Kidney epithelial cell (primary cell): ENCODE results near the gene TCAIM. TPM values are rescaled to one million over a fixed set of nuclear protein-coding genes. Genes with fewer than 3 reads are reported as not detected.

Source experiments
- DNase-seq: peaks from one replicate; pipeline ENCODE4 v3.0.0-alpha.2; 2010; ENCODE audit warnings: low read depth
- H3K27me3 ChIP-seq: 2 replicates; pipeline ENCODE4 v1.6.0; 2011; ENCODE audit warnings: low read length; ENCODE audit not compliant: control insufficient read depth, insufficient read depth
- H3K36me3 ChIP-seq: 2 replicates; pipeline ENCODE4 v1.5.1; 2011; ENCODE audit warnings: low read length; ENCODE audit not compliant: control insufficient read depth, insufficient read depth
- H3K4me3 ChIP-seq: 2 replicates; pipeline ENCODE4 v1.5.1; 2011; ENCODE audit warnings: low read depth, mild to moderate bottlenecking, control low read depth, low read length
- CTCF ChIP-seq: IDR thresholded peaks from 2 replicates; pipeline ENCODE4 v1.5.1; 2011; ENCODE audit warnings: mild to moderate bottlenecking, moderate library complexity, low read length, control low read depth, inconsistent platforms; ENCODE audit not compliant: insufficient read depth, poor library complexity, severe bottlenecking
- total RNA-seq: library from RNA; depleted of rRNA; stranded (reverse); fragments of >200 nt; gene quantifications from 2 replicates; pipeline ENCODE4 v1.2.3, GENCODE V29; 2015

The TCAIM gene
- total RNA-seq, 1 donor from 2014 or later, result 30.3 TPM

GRCh38 chr3:44419116-44419922 lies 80.8 kb downstream of the TCAIM start:
- TF ChIP-seq CTCF, result no peak
- Histone ChIP-seq H3K27me3 (no peaks in the 10 kb centered on the region), H3K4me3 (no peak overlapping the region), H3K36me3 (no peaks in the 10 kb centered on the region)
- no peak for DNase-seq

- Histone ChIP-seq H3K4me3 (no peak overlapping the region), H3K27me3 (no peaks in the 10 kb centered on the region)
- DNase-seq, result no peak
These were observed 81.5 kb downstream of the TCAIM start for GRCh38 chr3:44419923-44420650.

GRCh38 chr3:44420676-44421075 lies 82.1 kb downstream of the TCAIM start:
- no peaks in the 10 kb centered on the region for H3K27me3 ChIP-seq
- no peak for TF ChIP-seq CTCF
- no peak overlapping the region for H3K4me3 ChIP-seq
- DNase-seq, result no peak
- H3K36me3 ChIP-seq, result no peaks in the 10 kb centered on the region

More at GRCh38 chr3:44419923-44420650, 81.5 kb downstream of the TCAIM start:
- TF ChIP-seq CTCF, result no peak
- no peaks in the 10 kb centered on the region for H3K36me3 ChIP-seq

GRCh38 chr3:44421280-44421679 lies 82.7 kb downstream of the TCAIM start:
- Histone ChIP-seq H3K4me3 (no peak overlapping the region), H3K36me3 (no peaks in the 10 kb centered on the region), H3K27me3 (no peaks in the 10 kb centered on the region)
- TF ChIP-seq CTCF, result no peak
- no peak for DNase-seq

- DNase-seq, result no peak
- no peak overlapping the region for H3K4me3 ChIP-seq
- TF ChIP-seq CTCF, result no peak
- no peaks in the 10 kb centered on the region for H3K27me3 ChIP-seq
- H3K36me3 ChIP-seq, result no peaks in the 10 kb centered on the region
These were observed 86.2 kb downstream of the TCAIM start for GRCh38 chr3:44424758-44425157.

- H3K27me3 ChIP-seq, result no peaks in the 10 kb centered on the region
- no peak for DNase-seq
- no peak overlapping the region for H3K4me3 ChIP-seq
- no peaks in the 10 kb centered on the region for H3K36me3 ChIP-seq
- no peak for TF ChIP-seq CTCF
These were observed 89.1 kb downstream of the TCAIM start for GRCh38 chr3:44427683-44428082.
